ENCODE results near the gene RNF26.
A peak's percentile ranks its signal among the peaks of the same experiment; 100 is the strongest.
"Not testable (repeated sequence)": the region's sequence is repeated elsewhere in the genome, so short reads cannot be mapped to it uniquely, and the experiment has no call there.

Gene RNF26

GRCh38 chr11:119380160-119380826 lies 46.0 kb downstream of the RNF26 start:
- no peak for DNase-seq

GRCh38 chr11:119380827-119381180 lies 46.5 kb downstream of the RNF26 start:
- peak in 1 of 56 donors; percentile 47 for DNase-seq

GRCh38 chr11:119381181-119381988 lies 47.1 kb downstream of the RNF26 start, which contains the start of gene USP2:
Gene USP2, minus strand, starts transcription at chr11:119381690. Its CDS starts 8,210 bp downstream, at chr11:119373480.
- peak; percentile 81 to 99 (median 96) for DNase-seq

- DNase-seq, result no peak
These were observed 47.8 kb downstream of the RNF26 start for GRCh38 chr11:119382101-119382500.

- DNase-seq, result not testable (repeated sequence)
These were observed 48.2 kb downstream of the RNF26 start for GRCh38 chr11:119382513-119382912.

DNA sequence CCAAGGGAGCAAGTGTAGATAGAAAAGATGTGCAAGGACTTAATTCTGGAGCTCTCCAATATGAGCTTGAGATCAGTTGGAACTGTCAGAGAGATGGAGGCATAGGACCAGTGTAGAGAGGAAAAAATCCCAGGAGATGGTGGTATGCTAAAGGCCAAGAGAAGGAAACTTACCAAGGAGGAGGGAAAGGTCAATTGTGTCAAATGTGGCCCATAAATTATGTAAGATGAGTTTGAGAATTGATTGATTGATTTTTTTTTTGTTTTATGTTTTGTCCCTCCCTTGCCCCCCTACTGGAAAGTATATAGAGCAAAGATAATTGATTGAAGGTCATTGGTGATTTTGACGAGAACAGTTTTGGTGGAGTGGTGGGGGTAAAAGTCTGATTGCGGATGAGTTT lies 50.0 kb downstream of the RNF26 start:
- DNase-seq, result no peak
